Aorta (tissue), 5 donors: ENCODE results near the gene ITIH2. TPM values are rescaled to one million over a fixed set of nuclear protein-coding genes. Genes with fewer than 3 reads are reported as not detected.

Source experiments
- ATAC-seq: fragments of 200-7000 bp; cut with Tn5 transposase; one replicate; pipeline ENCODE4 v1.9.1; 2022; ENCODE audit warnings: moderate library complexity; ENCODE audit not compliant: low FRiP score
- DNase-seq, 2 donors: peaks; one replicate each; pipeline ENCODE4 v3.0.0-alpha.2; 2020
- H3K27ac ChIP-seq, 2 donors: one replicate each; pipeline ENCODE4 v1.5.1; 2013; ENCODE audit warnings: low read length in 2 of 2, mild to moderate bottlenecking in 2 of 2, moderate library complexity in 2 of 2, control low read depth in 1 of 2, inconsistent platforms in 1 of 2, low read depth in 1 of 2
- H3K27me3 ChIP-seq, 2 donors: one replicate each; pipeline ENCODE4 v1.6.1; 2013; ENCODE audit warnings: control low read depth in 1 of 2, low read length in 1 of 2, mild to moderate bottlenecking in 1 of 2, moderate library complexity in 1 of 2; ENCODE audit not compliant: insufficient read depth in 2 of 2, control insufficient read depth in 1 of 2
- H3K36me3 ChIP-seq, 2 donors: one replicate each; pipeline ENCODE4 v1.6.1; 2013; ENCODE audit warnings: control low read depth in 1 of 2, low read length in 1 of 2, mild to moderate bottlenecking in 1 of 2; ENCODE audit not compliant: insufficient read depth in 2 of 2, control insufficient read depth in 1 of 2
- H3K4me1 ChIP-seq, 2 donors: one replicate each; pipeline ENCODE4 v1.6.1; 2013; ENCODE audit warnings: low read length in 2 of 2, control low read depth in 1 of 2, mild to moderate bottlenecking in 1 of 2, moderate library complexity in 1 of 2; ENCODE audit not compliant: insufficient read depth in 2 of 2, control insufficient read depth in 1 of 2
- H3K4me3 ChIP-seq, 2 donors: one replicate each; pipeline ENCODE4 v1.5.1; 2013; ENCODE audit warnings: low read length in 2 of 2, control low read depth in 1 of 2, mild to moderate bottlenecking in 1 of 2
- H3K9me3 ChIP-seq: one replicate; pipeline ENCODE4 v1.6.1; 2013; ENCODE audit warnings: mild to moderate bottlenecking, low read length; ENCODE audit not compliant: control insufficient read depth
- WGBS, 2 donors: extraction: QIAGEN DNeasy Blood & Tissue Kit; methylation state at CpG; one replicate each; pipeline ENCODE4 v1.1.7; 2013; 5-methylcytosine and 5-hydroxymethylcytosine counted together
- intact Hi-C, 2 donors: fragments of 100-400 bp; cut with DNase I; formaldehyde crosslinking; loops; one replicate each; pipeline versions ENCODE4 v1.14.2 to v1.15.0; 2022
- polyA plus RNA-seq, 2 donors: library from polyadenylated mRNA; stranded (reverse); fragments of 200-250 nt; gene quantifications; one replicate each; pipeline ENCODE4 v1.2.3, GENCODE V29; 2013
- total RNA-seq, 2 donors: library from RNA; stranded (reverse); fragmentation: NEBNext Ultra II Directional; extraction: Animal tissue kit (Norgen Biotek cat#: 25700); gene quantifications; one replicate each; pipeline ENCODE4 v1.2.1, GENCODE V29; 2021
- donor health status: healthy with polysubstance abuse.
- donor health status: Bipolar disorder and iron deficiency.
- donor health status: DM: no; HTN: no; CAD: no.
- donor health status: DM: no; HTN: no; CAD: no.
- donor health status: DM: yes; HTN: yes; CAD: no.

Gene ITIH2
- total and polyA plus RNA-seq, 4 donors, result 0.10 to 0.48 TPM; not detected in 2

DNA sequence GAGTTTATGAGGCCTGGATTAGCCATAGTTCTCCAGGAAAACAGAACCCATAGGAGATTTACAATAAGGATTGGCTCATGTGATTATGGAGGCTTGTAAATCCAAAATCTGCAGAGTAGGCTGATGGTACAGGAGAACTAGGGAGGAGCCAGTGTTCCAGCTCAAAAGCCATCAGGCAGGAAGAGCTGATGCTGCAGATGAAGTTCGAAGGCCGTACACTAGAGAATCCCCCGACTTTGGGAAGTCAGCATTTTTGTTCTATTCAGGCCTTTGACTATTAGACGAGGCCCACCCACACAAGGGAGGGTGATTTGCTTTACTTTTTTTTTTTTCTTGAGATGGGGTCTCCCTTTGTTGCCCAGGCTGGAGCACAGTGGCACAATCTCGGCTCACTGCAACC is 47.1 kb downstream of the ITIH2 start:
- 96 to 97% methylated on average over 5 of the region's 5 CpGs for WGBS, 2 donors

DNA sequence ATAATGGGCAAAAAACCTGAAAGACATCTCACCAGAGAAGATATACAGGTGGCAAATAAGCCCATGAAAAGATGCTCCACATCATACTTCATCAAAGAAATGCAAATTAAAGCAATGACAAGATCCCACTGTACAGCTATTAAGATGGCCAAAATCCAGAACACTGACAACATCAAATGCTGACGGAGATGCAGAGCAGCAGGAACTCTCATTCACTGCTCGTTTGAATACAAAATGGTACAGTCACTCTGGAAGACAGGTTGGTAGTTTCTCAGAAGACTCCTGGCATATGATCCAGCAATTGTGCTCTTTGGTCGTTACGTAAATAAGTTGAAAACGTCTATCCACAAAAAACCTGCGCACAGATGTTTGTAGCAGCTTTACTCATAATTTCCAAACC is 49.1 kb downstream of the ITIH2 start:
- no peak overlapping the region for H3K4me3 ChIP-seq
- 91 to 96% methylated on average over 6 of the region's 6 CpGs for WGBS, 2 donors
- peaks cover 0 to 5% of the 10 kb centered on the region in 2 donors for H3K36me3 ChIP-seq

More for the DNA sequence above, 47.1 kb downstream of the ITIH2 start:
- H3K27me3 ChIP-seq, result no peaks in the 10 kb centered on the region
- peaks cover 0 to 2% of the 10 kb centered on the region in 2 donors for H3K36me3 ChIP-seq
- H3K9me3 ChIP-seq, result no peaks in the 10 kb centered on the region
- no peak overlapping the region for H3K27ac ChIP-seq
- DNase-seq (no peak), ATAC-seq (no peak)
- intact Hi-C loops, result no loop called here
- H3K4me1 ChIP-seq, result no peaks in the 10 kb centered on the region
- H3K4me3 ChIP-seq, result no peak overlapping the region

DNA sequence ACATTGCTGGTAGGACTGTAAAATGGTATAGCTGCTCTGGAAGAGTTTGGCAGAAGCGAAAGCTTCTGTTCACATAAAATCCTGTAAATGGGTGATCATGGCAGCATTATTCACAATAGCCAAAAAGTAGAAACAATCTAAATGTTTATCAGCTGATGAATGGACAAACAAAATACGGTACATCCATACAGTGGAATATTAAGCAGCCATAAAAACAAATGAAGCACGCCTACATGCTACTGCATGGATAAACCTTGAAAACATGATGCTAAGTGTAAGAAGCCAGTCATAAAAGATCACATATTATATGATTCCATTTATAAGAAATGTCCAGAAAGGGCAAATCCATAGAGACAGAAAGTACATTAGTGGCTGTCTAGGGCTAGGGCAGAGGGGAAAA is 52.0 kb downstream of the ITIH2 start:
- ATAC-seq, result no peak

More for the DNA sequence above, 49.1 kb downstream of the ITIH2 start:
- H3K27me3 ChIP-seq, result no peaks in the 10 kb centered on the region
- no peak overlapping the region for H3K27ac ChIP-seq
- H3K9me3 ChIP-seq, result no peaks in the 10 kb centered on the region
- ATAC-seq (no peak), DNase-seq (no peak)
- H3K4me1 ChIP-seq, result no peaks in the 10 kb centered on the region
- intact Hi-C loops, result no loop called here

DNA sequence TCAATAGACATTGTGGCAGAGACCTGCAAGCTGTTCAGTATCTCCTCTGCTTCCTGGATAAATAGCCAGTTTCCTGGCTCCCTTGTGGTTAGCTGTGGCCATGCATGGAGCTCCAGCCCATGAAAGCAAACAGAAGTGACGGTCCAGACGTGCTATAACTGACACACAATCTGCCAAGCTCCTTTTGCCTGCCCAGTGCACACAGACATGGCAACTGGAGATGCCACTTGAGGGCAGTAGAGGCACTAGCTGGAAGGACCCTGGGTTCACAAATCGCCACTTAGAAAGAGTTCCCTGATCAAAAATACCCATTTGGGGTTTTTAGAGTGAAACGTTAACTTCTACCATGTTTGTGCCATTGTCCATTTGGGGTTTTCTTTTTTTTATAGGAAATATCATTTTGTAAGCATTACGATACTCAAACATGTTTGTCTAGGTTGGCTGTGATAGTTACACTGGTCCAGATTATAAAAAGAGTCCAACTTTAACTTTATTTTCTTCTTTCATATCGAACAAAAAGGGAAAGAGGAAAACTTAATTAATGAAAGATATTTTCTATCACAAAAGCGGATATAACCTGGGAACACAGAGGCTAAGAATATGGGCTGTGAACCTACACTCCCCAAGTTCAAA is 53.4 kb downstream of the ITIH2 start:
- ATAC-seq (no peak), DNase-seq (no peak)
- Histone ChIP-seq H3K27me3 (no peaks in the 10 kb centered on the region), H3K9me3 (no peaks in the 10 kb centered on the region), H3K4me1 (no peaks in the 10 kb centered on the region), H3K4me3 (no peak overlapping the region), H3K36me3 (peaks cover 0 to 10% of the 10 kb centered on the region in 2 donors), H3K27ac (no peak overlapping the region)
- 75 to 85% methylated on average over 7 of the region's 7 CpGs for WGBS, 2 donors
- intact Hi-C loops, result no loop called here

More for the DNA sequence above, 52.0 kb downstream of the ITIH2 start:
- Histone ChIP-seq H3K4me3 (no peak overlapping the region), H3K36me3 (peaks cover 0 to 10% of the 10 kb centered on the region in 2 donors), H3K27ac (no peak overlapping the region), H3K9me3 (no peaks in the 10 kb centered on the region), H3K4me1 (no peaks in the 10 kb centered on the region), H3K27me3 (no peaks in the 10 kb centered on the region)
- WGBS, 2 donors, result 98 to 99% methylated on average over 3 of the region's 3 CpGs
- intact Hi-C loops, result no loop called here
- DNase-seq, result no peak

DNA sequence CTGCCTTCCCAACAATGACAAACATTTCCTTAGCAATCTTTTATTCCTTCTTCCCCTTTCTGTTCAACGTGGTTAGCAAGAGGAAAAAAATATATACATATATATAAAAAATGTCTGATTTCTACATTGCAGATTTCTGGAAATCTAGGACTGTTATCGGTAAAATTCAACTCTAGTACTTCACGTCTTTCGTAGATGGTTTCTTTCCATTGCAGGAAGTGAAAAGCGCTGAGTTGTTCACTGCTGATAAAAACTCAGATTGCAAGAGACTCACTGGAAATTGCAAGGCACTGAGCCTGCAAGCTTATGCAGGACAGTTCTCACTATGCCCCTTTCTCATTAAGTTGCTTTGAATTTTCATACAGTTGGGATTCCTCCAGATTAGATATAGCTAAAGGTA is 60.8 kb downstream of the ITIH2 start:
- ATAC-seq (no peak), DNase-seq (no peak)
- peak overlapping the region in 1 of 2 donors; percentile 28 for H3K27ac ChIP-seq
- intact Hi-C loops, result no loop called here
- no peaks in the 10 kb centered on the region for H3K9me3 ChIP-seq
- H3K36me3 ChIP-seq, result peaks cover 0 to 2% of the 10 kb centered on the region in 2 donors
- H3K4me1 ChIP-seq, result no peaks in the 10 kb centered on the region
- H3K4me3 ChIP-seq, result no peak overlapping the region
- whole genome bisulfite sequencing, 2 donors, result 8 to 11% methylated on average over 5 of the region's 5 CpGs
- H3K27me3 ChIP-seq, result no peaks in the 10 kb centered on the region

DNA sequence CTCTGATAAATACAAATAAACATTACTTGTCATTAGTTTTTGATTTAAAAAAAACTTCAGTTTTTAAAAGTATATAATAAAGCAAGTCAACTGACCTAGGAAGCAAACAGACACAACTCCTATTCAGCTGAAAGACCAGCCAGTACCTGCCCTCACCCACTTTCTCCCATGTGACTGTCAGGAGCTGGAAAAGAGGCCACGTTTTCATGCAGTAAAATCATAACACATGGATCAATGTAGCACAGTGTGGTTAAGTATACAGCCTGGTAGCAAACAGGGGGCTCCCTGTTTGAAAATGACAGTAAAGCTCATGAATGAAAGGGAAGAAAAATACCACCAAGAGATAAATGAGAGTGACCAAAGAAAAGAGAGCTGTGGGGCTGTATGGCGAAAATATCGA is 63.1 kb downstream of the ITIH2 start:
- 79 to 80% methylated on average over 3 of the region's 3 CpGs for WGBS, 2 donors
- intact Hi-C loops, result no loop called here
- H3K36me3 ChIP-seq, result peaks cover 0 to 4% of the 10 kb centered on the region in 2 donors

DNA sequence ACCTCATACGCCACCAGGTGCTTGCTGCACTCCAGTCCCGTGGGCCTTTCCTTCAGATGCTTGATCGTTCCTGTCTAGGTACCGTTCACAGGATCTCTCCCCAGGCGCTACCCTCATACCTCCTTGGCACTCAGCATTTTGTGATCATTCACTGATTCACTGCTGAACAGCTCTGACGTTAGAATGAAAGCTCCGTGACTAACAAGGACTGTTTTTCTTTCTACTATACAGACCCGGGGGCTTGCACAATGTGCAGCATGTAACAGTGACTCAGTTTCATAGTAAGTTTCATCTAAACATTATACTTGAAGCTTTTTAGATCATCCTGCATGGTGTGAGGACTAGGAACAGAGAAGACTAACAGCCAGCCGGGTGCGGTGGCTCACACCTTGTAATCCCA is 64.1 kb downstream of the ITIH2 start:
- DNase-seq (no peak), ATAC-seq (no peak)
- intact Hi-C loops, result no loop called here
- no peak overlapping the region for H3K27ac ChIP-seq
- no peaks in the 10 kb centered on the region for H3K27me3 ChIP-seq
- H3K9me3 ChIP-seq, result no peaks in the 10 kb centered on the region
- 92 to 93% methylated on average over 10 of the region's 10 CpGs for WGBS, 2 donors
- no peak overlapping the region for H3K4me3 ChIP-seq
- no peaks in the 10 kb centered on the region for H3K4me1 ChIP-seq
- H3K36me3 ChIP-seq, result peaks cover 0 to 6% of the 10 kb centered on the region in 2 donors

More for the DNA sequence above, 63.1 kb downstream of the ITIH2 start:
- Histone ChIP-seq H3K9me3 (no peaks in the 10 kb centered on the region), H3K27ac (no peak overlapping the region), H3K4me3 (no peak overlapping the region), H3K27me3 (no peaks in the 10 kb centered on the region), H3K4me1 (no peaks in the 10 kb centered on the region)
- no peak for ATAC-seq
- DNase-seq, result no peak

DNA sequence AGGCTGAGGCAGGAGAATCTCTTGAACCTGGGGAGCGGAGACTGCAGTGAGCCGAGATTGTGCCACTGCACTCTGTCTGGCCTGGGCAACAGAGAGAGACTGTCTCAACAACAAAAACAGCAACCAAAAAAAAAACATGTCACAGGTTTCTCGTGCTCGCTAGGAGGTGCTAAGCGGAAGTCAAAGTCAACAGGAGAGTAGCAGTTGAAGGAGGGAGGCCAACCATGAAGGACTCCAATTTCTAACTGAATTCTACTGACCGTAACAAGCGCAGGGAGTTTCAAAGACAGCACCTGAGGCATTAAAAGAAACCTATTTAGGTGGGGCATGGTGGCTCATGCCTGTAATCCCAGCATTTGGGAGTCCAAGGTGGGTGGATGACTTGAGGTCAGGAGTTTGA is 65.3 kb downstream of the ITIH2 start:
- H3K36me3 ChIP-seq, result peaks cover 0 to 6% of the 10 kb centered on the region in 2 donors
- H3K4me1 ChIP-seq, result no peaks in the 10 kb centered on the region
- H3K27ac ChIP-seq, result no peak overlapping the region
- DNase-seq, result no peak
- H3K4me3 ChIP-seq, result no peak overlapping the region
- WGBS, 2 donors, result 94% methylated on average over 7 of the region's 7 CpGs
- no peak for ATAC-seq
- no peaks in the 10 kb centered on the region for H3K9me3 ChIP-seq
- intact Hi-C loops, result no loop called here
- no peaks in the 10 kb centered on the region for H3K27me3 ChIP-seq
